ENCODE measurements around the gene DNAH17. TPM values are rescaled to one million over a fixed set of nuclear protein-coding genes. Genes with fewer than 3 reads are reported as not detected.

DNAH17 gene
- total and polyA plus RNA-seq, 2 of the 13 experiments (the other 11 are each of a cell fraction or from before 2014, with no cell fraction given), result 0.86 to 1.6 TPM

DNA sequence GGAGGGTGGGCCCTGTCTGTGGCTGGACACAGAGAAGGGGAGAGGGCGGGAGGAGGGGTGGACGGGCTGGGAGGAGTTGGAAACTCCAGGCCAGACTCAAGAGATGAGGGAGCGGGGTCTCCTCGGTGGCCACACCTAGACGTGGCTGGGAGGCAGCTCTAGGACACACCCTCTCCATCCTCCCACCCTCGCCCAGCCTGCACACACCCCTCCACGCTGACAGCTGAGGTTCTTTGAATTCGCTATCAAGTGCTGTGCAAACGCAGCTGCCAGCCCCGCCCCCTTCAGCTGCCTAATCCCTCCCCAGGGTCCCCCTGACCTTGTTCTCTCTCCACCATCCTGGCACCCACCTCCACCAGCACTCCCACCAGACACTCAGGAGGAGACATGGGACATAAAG, 48.7 kb downstream of the DNAH17 start (continued):
- TF ChIP-seq, protein P1, sequence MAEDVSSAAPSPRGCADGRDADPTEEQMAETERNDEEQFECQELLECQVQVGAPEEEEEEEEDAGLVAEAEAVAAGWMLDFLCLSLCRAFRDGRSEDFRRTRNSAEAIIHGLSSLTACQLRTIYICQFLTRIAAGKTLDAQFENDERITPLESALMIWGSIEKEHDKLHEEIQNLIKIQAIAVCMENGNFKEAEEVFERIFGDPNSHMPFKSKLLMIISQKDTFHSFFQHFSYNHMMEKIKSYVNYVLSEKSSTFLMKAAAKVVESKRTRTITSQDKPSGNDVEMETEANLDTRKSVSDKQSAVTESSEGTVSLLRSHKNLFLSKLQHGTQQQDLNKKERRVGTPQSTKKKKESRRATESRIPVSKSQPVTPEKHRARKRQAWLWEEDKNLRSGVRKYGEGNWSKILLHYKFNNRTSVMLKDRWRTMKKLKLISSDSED (CRISPR knock-in tag; IDR thresholded peaks at IDR 0.05), result no peak
- no peak for TF ChIP-seq MED8 (CRISPR knock-in tag; IDR thresholded peaks at IDR 0.05; ENCODE audit: insufficient replicate concordance)

DNA sequence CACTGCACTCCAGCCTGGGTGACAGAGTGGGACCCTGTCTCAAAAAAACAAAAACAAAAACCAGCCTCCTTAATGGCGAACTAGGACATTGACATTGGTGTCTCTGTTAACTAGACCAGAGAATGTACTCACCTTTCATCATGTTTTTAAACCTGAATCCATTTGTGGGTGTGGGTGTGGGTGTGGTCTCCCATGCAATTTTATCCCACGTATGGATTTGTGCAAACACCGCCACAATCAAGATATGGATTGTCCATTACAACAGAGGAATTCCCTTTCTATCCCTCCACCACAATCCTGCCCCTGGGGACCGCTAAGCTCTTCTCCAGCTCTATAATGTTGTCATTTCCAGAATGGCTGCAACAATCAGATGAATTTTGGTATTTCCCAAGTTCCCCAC, 49.9 kb downstream of the DNAH17 start:
- Histone ChIP-seq H4K20me1 (ENCODE audit: insufficient read depth, low read length) (no peaks in the 10 kb centered on the region), H3K4me3 (replicated peaks in 1 of 3; ENCODE audit: insufficient read depth in 1 of 3, low read depth in 2 of 3, low read length in 3 of 3) (no peak overlapping the region), H3K9me3 (ENCODE audit: low read length) (no peaks in the 10 kb centered on the region), H3K27ac (ENCODE audit: extremely low read length, insufficient read depth, low read length) (no peak overlapping the region), H3K9ac (ENCODE audit: insufficient read depth, low read depth, low read length) (no peak overlapping the region), H3K36me3 (replicated peaks in 1 of 2; ENCODE audit: control insufficient read depth in 1 of 2, insufficient read depth in 2 of 2, low read length in 2 of 2) (no peaks in the 10 kb centered on the region), H3K4me1 (ENCODE audit: insufficient read depth, low read length) (peaks cover 36% of the 10 kb centered on the region), H3K4me2 (ENCODE audit: low read depth, low read length) (no peak overlapping the region), H3K79me2 (ENCODE audit: insufficient read depth, low read length) (no peaks in the 10 kb centered on the region), H2AFZ (ENCODE audit: low read length) (no peak overlapping the region), H3K27me3 (ENCODE audit: control insufficient read depth in 1 of 2, insufficient read depth in 2 of 2, low read length in 2 of 2) (no peaks in the 10 kb centered on the region; a peak in 1 of 5 replicates)
- CTCF ChIA-PET (ENCODE audit: low intra/inter-chr PET ratio, low total read pairs), result no interaction called here
- no peak for ATAC-seq
- intact Hi-C loops (cut with micrococcal nuclease; ENCODE audit: unreplicated experiment) (no loop called here), in situ Hi-C loops (cut with HindIII; ENCODE audit: extremely low pct_ligation_motif_present, low pct_unique_long_range_greater_than_20kb) (no loop called here)
- POLR2A ChIA-PET, result no interaction called here
- no peak for TF ChIP-seq HOXA3 (CRISPR knock-in tag; IDR thresholded peaks at IDR 0.05)
- no peak for TF ChIP-seq ZNF329 (CRISPR knock-in tag; IDR thresholded peaks at IDR 0.05; ENCODE audit: low read depth)
- no peak for TF ChIP-seq ZFP36L2 (CRISPR knock-in tag; IDR thresholded peaks at IDR 0.05)
- TF ChIP-seq GPBP1L1 (CRISPR knock-in tag; IDR thresholded peaks at IDR 0.05), result no peak
- no peak for TF ChIP-seq LCORL (IDR thresholded peaks at IDR 0.05)
- no peak for TF ChIP-seq LCORL (CRISPR knock-in tag; IDR thresholded peaks at IDR 0.05)
- no peak for TF ChIP-seq RAD51 (IDR thresholded peaks at IDR 0.05; ENCODE audit: borderline replicate concordance)
- TF ChIP-seq ZNF414 (CRISPR knock-in tag; IDR thresholded peaks at IDR 0.05), result no peak
- TF ChIP-seq ZNF333 (CRISPR knock-in tag; IDR thresholded peaks at IDR 0.05; ENCODE audit: borderline replicate concordance), result no peak
- TF ChIP-seq HCFC1 (IDR thresholded peaks at IDR 0.05; ENCODE audit: low read depth, low read length), result no peak
- no peak for TF ChIP-seq HNF4A (CRISPR knock-in tag; IDR thresholded peaks at IDR 0.05)
- no peak for TF ChIP-seq ATAD3A (CRISPR knock-in tag; IDR thresholded peaks at IDR 0.05)
- no peak for TF ChIP-seq HOXA5 (CRISPR knock-in tag; IDR thresholded peaks at IDR 0.05)
- DNase-seq (ENCODE audit: low spot score), result no peak
- no TSS peak for BruUV-seq (replicated peaks)
- FAIRE-seq, result no peak
- 79% methylated on average over 4 of the region's 4 CpGs for WGBS (ENCODE audit: low lambda C conversion rate)

Data from HepG2 (cell line).